ENCODE measurements around the gene ABLIM2.

ABLIM2 gene

GRCh38 chr4:8158710-8159536 is at the start of gene ABLIM2:
Gene ABLIM2 (minus strand): TSS chr4:8158813. CDS start chr4:8158689, 124 bp downstream.
- FAIRE-seq (peak; percentile 99), DNase-seq (ENCODE audit: insufficient read length, low spot score) (peak; percentile 94)

GRCh38 chr4:8207314-8207713 is 48.7 kb upstream of the ABLIM2 start:
- no peak for DNase-seq (ENCODE audit: insufficient read length, low spot score)

GRCh38 chr4:8205749-8206611 is 47.4 kb upstream of the ABLIM2 start:
- no peak for FAIRE-seq
- DNase-seq (ENCODE audit: insufficient read length, low spot score): no peak

More at GRCh38 chr4:8207314-8207713, 48.7 kb upstream of the ABLIM2 start:
- FAIRE-seq: no peak

GRCh38 chr4:8205241-8205707 is 46.7 kb upstream of the ABLIM2 start:
- DNase-seq (ENCODE audit: insufficient read length, low spot score) (no peak), FAIRE-seq (no peak)

- no peak for FAIRE-seq
Observed at GRCh38 chr4:8204576-8205227, 46.1 kb upstream of the ABLIM2 start.

GRCh38 chr4:8203817-8204216 is 45.2 kb upstream of the ABLIM2 start:
- FAIRE-seq (no peak), DNase-seq (ENCODE audit: insufficient read length, low spot score) (no peak)

More at GRCh38 chr4:8204576-8205227, 46.1 kb upstream of the ABLIM2 start:
- no peak for DNase-seq (ENCODE audit: insufficient read length, low spot score)

GRCh38 chr4:8203052-8203401 is 44.4 kb upstream of the ABLIM2 start:
- FAIRE-seq (no peak), DNase-seq (ENCODE audit: insufficient read length, low spot score) (no peak)

- FAIRE-seq: no peak
- DNase-seq (ENCODE audit: insufficient read length, low spot score): no peak
Observed at GRCh38 chr4:8202108-8203051, 43.8 kb upstream of the ABLIM2 start.

GRCh38 chr4:8201321-8201781 is 42.7 kb upstream of the ABLIM2 start:
- no peak for FAIRE-seq

GRCh38 chr4:8200302-8200975 is 41.8 kb upstream of the ABLIM2 start:
- no peak for DNase-seq (ENCODE audit: insufficient read length, low spot score)
- peak; percentile 73 for FAIRE-seq

More at GRCh38 chr4:8201321-8201781, 42.7 kb upstream of the ABLIM2 start:
- DNase-seq (ENCODE audit: insufficient read length, low spot score): no peak

- DNase-seq (ENCODE audit: insufficient read length, low spot score): no peak
- no peak for FAIRE-seq
Observed at GRCh38 chr4:8199594-8200301, 41.1 kb upstream of the ABLIM2 start.

- FAIRE-seq (peak; percentile 99), DNase-seq (ENCODE audit: insufficient read length, low spot score) (peak; percentile 90)
Observed at GRCh38 chr4:8198906-8199593, 40.4 kb upstream of the ABLIM2 start, which contains the start of gene SH3TC1. Gene SH3TC1 (plus strand): TSS chr4:8199290. CDS start chr4:8205195, 5,905 bp downstream.

- no peak for DNase-seq (ENCODE audit: insufficient read length, low spot score)
- peak; percentile 54 for FAIRE-seq
Observed at GRCh38 chr4:8198206-8198905, 39.7 kb upstream of the ABLIM2 start.

GRCh38 chr4:8197521-8197920 is 38.9 kb upstream of the ABLIM2 start:
- no peak for DNase-seq (ENCODE audit: insufficient read length, low spot score)
- FAIRE-seq: no peak

- DNase-seq (ENCODE audit: insufficient read length, low spot score) (no peak), FAIRE-seq (no peak)
Observed at GRCh38 chr4:8195841-8196458, 37.3 kb upstream of the ABLIM2 start.

- DNase-seq (ENCODE audit: insufficient read length, low spot score): no peak
- no peak for FAIRE-seq
Observed at GRCh38 chr4:8195431-8195830, 36.8 kb upstream of the ABLIM2 start.
